ENCODE data around the gene RBPJ.

RBPJ gene

DNA sequence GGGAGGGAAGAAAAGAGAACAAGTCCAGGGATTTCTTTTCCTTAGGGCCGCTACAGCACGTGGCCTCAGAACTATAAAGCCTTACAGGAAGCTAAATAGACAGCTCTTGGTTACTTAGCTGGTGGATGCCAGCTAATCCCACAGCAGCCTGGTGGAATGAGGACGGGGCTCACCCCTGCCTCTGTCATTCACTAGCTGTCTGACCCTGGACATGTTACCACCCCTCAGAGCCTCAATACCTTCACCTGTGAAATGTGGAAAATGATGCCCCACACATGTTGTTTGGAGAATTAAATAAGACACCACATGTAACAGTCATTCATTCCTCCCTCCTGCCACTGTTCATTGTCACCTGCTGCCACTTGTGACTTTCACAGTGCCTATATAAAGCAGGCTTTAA, 153.7 kb downstream of the RBPJ start:
- no peaks in the 10 kb centered on the region for H3K36me3 ChIP-seq (ENCODE audit: insufficient read depth, low read length)
- H3K4me3 ChIP-seq (ENCODE audit: low read length) = no peak overlapping the region
- no peaks in the 10 kb centered on the region for H3K4me1 ChIP-seq (ENCODE audit: insufficient read depth, low read length)
- H3K27me3 ChIP-seq (ENCODE audit: insufficient read depth, low read length) = no peaks in the 10 kb centered on the region
- no peak overlapping the region for H2AFZ ChIP-seq (ENCODE audit: low read depth, low read length)
- H3K9me3 ChIP-seq (ENCODE audit: low read length) = no peaks in the 10 kb centered on the region

- Histone ChIP-seq H3K27me3 (ENCODE audit: insufficient read depth, low read length) (no peaks in the 10 kb centered on the region), H3K4me1 (ENCODE audit: insufficient read depth, low read length) (no peaks in the 10 kb centered on the region), H3K36me3 (ENCODE audit: insufficient read depth, low read length) (no peaks in the 10 kb centered on the region), H3K4me3 (ENCODE audit: low read length) (no peak overlapping the region), H3K9me3 (ENCODE audit: low read length) (no peaks in the 10 kb centered on the region), H2AFZ (ENCODE audit: low read depth, low read length) (no peak overlapping the region)
Observed at GRCh38 chr4:26475716-26476115, 154.9 kb downstream of the RBPJ start.

DNA sequence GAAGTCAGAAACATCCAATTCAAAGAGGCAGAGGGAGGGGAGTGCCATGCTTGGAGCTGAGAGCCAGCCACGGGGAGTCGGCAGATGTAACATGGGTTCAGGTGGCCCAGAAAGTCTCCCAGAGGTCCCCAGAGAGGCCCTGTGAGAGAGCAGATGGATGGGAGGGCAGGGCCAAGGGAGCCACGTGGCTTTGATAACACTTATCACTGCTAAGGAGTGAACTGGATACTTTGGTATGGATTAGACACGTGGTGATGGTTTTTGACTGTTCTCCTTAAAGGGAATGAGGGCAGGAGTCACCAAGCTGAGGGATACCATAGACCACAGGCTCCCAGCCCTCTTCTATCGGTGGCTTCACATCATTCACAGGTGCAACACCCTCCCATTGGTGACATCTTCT, 155.7 kb downstream of the RBPJ start:
- Histone ChIP-seq H3K27me3 (ENCODE audit: insufficient read depth, low read length) (no peaks in the 10 kb centered on the region), H2AFZ (ENCODE audit: low read depth, low read length) (no peak overlapping the region), H3K36me3 (ENCODE audit: insufficient read depth, low read length) (no peaks in the 10 kb centered on the region), H3K4me3 (ENCODE audit: low read length) (no peak overlapping the region), H3K9me3 (ENCODE audit: low read length) (no peaks in the 10 kb centered on the region), H3K4me1 (ENCODE audit: insufficient read depth, low read length) (no peaks in the 10 kb centered on the region)

DNA sequence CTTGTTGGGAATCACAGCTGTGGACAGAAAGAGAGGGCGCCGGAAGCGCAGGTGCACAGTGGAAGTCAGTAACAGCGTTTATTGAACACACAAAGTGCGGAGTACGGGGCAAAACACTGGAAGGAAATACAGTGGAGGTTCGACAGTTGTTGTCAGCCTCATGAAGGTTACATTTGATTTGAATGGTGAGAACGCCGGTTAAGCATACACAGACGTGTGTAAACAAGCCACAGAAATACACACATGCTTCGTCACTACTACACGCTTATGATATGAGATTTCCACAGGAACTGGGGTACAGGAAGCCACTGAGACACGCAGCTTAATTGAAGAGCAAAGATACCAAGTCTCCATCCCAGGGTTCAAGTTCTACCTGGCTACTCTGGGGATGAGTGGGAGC, 157.5 kb downstream of the RBPJ start:
- Histone ChIP-seq H3K4me1 (ENCODE audit: insufficient read depth, low read length) (peaks cover 10% of the 10 kb centered on the region), H3K4me3 (ENCODE audit: low read length) (no peak overlapping the region), H3K27me3 (ENCODE audit: insufficient read depth, low read length) (no peaks in the 10 kb centered on the region), H2AFZ (ENCODE audit: low read depth, low read length) (no peak overlapping the region), H3K9me3 (ENCODE audit: low read length) (no peaks in the 10 kb centered on the region), H3K36me3 (ENCODE audit: insufficient read depth, low read length) (no peaks in the 10 kb centered on the region)

GRCh38 chr4:26482508-26483462, 162.0 kb downstream of the RBPJ start:
- Histone ChIP-seq H3K4me1 (ENCODE audit: insufficient read depth, low read length) (peaks cover 10% of the 10 kb centered on the region), H3K27me3 (ENCODE audit: insufficient read depth, low read length) (no peaks in the 10 kb centered on the region), H3K36me3 (ENCODE audit: insufficient read depth, low read length) (no peaks in the 10 kb centered on the region), H3K9me3 (ENCODE audit: low read length) (no peaks in the 10 kb centered on the region), H3K4me3 (ENCODE audit: low read length) (no peak overlapping the region), H2AFZ (ENCODE audit: low read depth, low read length) (no peak overlapping the region)

DNA sequence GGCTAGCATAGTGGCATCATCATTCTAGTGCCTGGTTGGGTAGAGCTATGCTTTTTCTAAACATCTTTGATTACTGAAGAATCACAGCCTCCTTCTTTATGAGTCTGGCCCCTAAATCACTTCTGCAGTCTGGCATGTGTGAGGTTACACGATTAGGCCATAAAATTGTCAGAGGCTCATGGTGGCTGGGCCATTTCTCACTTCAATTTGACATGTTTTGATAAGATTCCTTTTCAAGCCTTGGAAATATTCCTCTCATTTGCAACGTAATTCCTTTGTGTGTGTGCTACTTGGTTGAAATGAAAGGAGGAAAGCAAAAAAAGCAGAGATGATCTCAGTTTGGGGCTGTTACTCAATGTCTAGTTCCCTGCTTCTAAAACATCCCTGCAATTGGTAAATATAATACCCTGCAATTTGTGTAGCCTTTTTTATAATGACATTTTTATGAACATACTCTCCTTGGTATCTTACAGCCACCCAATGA, 163.3 kb downstream of the RBPJ start:
- H3K27me3 ChIP-seq (ENCODE audit: insufficient read depth, low read length) = peaks cover 3% of the 10 kb centered on the region
- H2AFZ ChIP-seq (ENCODE audit: low read depth, low read length) = no peak overlapping the region
- H3K9me3 ChIP-seq (ENCODE audit: low read length) = no peaks in the 10 kb centered on the region
- no peak overlapping the region for H3K4me3 ChIP-seq (ENCODE audit: low read length)
- H3K4me1 ChIP-seq (ENCODE audit: insufficient read depth, low read length) = peaks cover 10% of the 10 kb centered on the region
- H3K36me3 ChIP-seq (ENCODE audit: insufficient read depth, low read length) = no peaks in the 10 kb centered on the region

DNA sequence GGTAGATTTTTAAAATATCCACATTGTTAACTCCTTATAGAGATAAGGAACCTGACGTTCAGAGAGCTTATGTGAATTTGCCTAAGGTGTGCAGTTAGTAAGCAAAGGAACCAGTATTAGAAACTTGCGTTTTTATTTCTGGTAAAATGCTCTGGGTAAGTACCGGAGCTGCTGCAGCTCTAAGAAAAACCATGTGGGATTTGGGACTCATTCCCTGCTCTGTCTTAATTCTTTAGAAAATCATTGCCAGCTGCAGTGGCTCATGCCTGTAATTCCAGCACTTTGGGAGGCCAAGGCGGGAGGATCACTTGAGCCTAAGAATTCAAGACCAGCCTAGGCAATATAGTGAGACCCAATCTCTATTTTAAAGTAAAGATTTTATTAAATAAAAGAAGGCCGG, 163.7 kb downstream of the RBPJ start:
- H3K27me3 ChIP-seq (ENCODE audit: insufficient read depth, low read length) = peaks cover 3% of the 10 kb centered on the region
- no peak overlapping the region for H2AFZ ChIP-seq (ENCODE audit: low read depth, low read length)
- no peak overlapping the region for H3K4me3 ChIP-seq (ENCODE audit: low read length)
- H3K9me3 ChIP-seq (ENCODE audit: low read length) = no peaks in the 10 kb centered on the region
- H3K4me1 ChIP-seq (ENCODE audit: insufficient read depth, low read length) = peaks cover 10% of the 10 kb centered on the region
- no peaks in the 10 kb centered on the region for H3K36me3 ChIP-seq (ENCODE audit: insufficient read depth, low read length)

Data from neuron (in vitro differentiated cells).